GM18526 (cell line): ENCODE data around the gene SEC14L6.

ENCODE experiments used
- POLR2A ChIP-seq: IDR thresholded peaks from 3 replicates; pipeline ENCODE4 v1.6.1; 2011; ENCODE audit not compliant: insufficient read length; ENCODE audit errors: extremely low read depth

The SEC14L6 gene

GRCh38 chr22:30486661-30487115 is 59.9 kb downstream of the SEC14L6 start:
- TF ChIP-seq POLR2A = no peak

- no peak for TF ChIP-seq POLR2A
These were observed 60.4 kb downstream of the SEC14L6 start for GRCh38 chr22:30486118-30486517.

- no peak for TF ChIP-seq POLR2A
These were observed 61.1 kb downstream of the SEC14L6 start for GRCh38 chr22:30485362-30485988.

- no peak for TF ChIP-seq POLR2A
These were observed 63.4 kb downstream of the SEC14L6 start for GRCh38 chr22:30483169-30483568.

GRCh38 chr22:30481711-30482110 is 64.8 kb downstream of the SEC14L6 start:
- TF ChIP-seq POLR2A = no peak

- no peak for TF ChIP-seq POLR2A
These were observed 66.6 kb downstream of the SEC14L6 start for GRCh38 chr22:30479981-30480380.

- TF ChIP-seq POLR2A = no peak
These were observed 71.7 kb downstream of the SEC14L6 start for GRCh38 chr22:30474683-30475424.

GRCh38 chr22:30474121-30474520 is 72.4 kb downstream of the SEC14L6 start:
- no peak for TF ChIP-seq POLR2A

GRCh38 chr22:30472994-30473720 is 73.4 kb downstream of the SEC14L6 start:
- no peak for TF ChIP-seq POLR2A
